ENCODE measurements around the gene ZNF746. TPM values are rescaled to one million over a fixed set of nuclear protein-coding genes. Genes with fewer than 3 reads are reported as not detected.

ZNF746 gene
- total and polyA plus RNA-seq, 9 donors = 7.4 to 10.7 (median 9.2) TPM

- WGBS (ENCODE audit: insufficient coverage) = 93% methylated on average over 52 of the region's 66 CpGs
- Histone ChIP-seq H3K9me3 (replicated peaks; ENCODE audit: control insufficient read depth, low read depth, low read length) (no peaks in the 10 kb centered on the region), H3K27me3 (ENCODE audit: control insufficient read depth, insufficient read depth, low read length) (no peaks in the 10 kb centered on the region), H3K27ac (ENCODE audit: low read length) (no peak overlapping the region), H3K4me3 (ENCODE audit: low read length) (no peak overlapping the region), H3K36me3 (ENCODE audit: control insufficient read depth, insufficient read depth, low read length) (peaks cover 56% of the 10 kb centered on the region), H3K4me1 (ENCODE audit: control insufficient read depth, insufficient read depth, low read length) (no peaks in the 10 kb centered on the region)
- no peak for DNase-seq
These were observed 66.0 kb downstream of the ZNF746 start for GRCh38 chr7:149431486-149432120.

GRCh38 chr7:149430192-149430591 is 67.4 kb downstream of the ZNF746 start:
- Histone ChIP-seq H3K4me1 (ENCODE audit: control insufficient read depth, insufficient read depth, low read length) (no peaks in the 10 kb centered on the region), H3K27ac (ENCODE audit: low read length) (no peak overlapping the region), H3K9me3 (replicated peaks; ENCODE audit: control insufficient read depth, low read depth, low read length) (no peaks in the 10 kb centered on the region), H3K4me3 (ENCODE audit: low read length) (no peak overlapping the region), H3K36me3 (ENCODE audit: control insufficient read depth, insufficient read depth, low read length) (peaks cover 49% of the 10 kb centered on the region), H3K27me3 (ENCODE audit: control insufficient read depth, insufficient read depth, low read length) (peaks cover 2% of the 10 kb centered on the region)
- WGBS (ENCODE audit: insufficient coverage) = 60% methylated on average over 4 of the region's 4 CpGs
- DNase-seq = no peak

- peaks cover 14% of the 10 kb centered on the region for H3K27me3 ChIP-seq (ENCODE audit: control insufficient read depth, insufficient read depth, low read length)
- no peak overlapping the region for H3K27ac ChIP-seq (ENCODE audit: low read length)
- no peak for DNase-seq
- peaks cover 35% of the 10 kb centered on the region for H3K36me3 ChIP-seq (ENCODE audit: control insufficient read depth, insufficient read depth, low read length)
- H3K4me1 ChIP-seq (ENCODE audit: control insufficient read depth, insufficient read depth, low read length) = peaks cover 7% of the 10 kb centered on the region
- WGBS (ENCODE audit: insufficient coverage) = 100% methylated on average over 1 of the region's 2 CpGs
- H3K9me3 ChIP-seq (replicated peaks; ENCODE audit: control insufficient read depth, low read depth, low read length) = no peaks in the 10 kb centered on the region
- H3K4me3 ChIP-seq (ENCODE audit: low read length) = no peak overlapping the region
These were observed 69.7 kb downstream of the ZNF746 start for GRCh38 chr7:149427893-149428292.

GRCh38 chr7:149427096-149427680 is 70.4 kb downstream of the ZNF746 start:
- Histone ChIP-seq H3K4me3 (ENCODE audit: low read length) (no peak overlapping the region), H3K27me3 (ENCODE audit: control insufficient read depth, insufficient read depth, low read length) (peaks cover 18% of the 10 kb centered on the region), H3K36me3 (ENCODE audit: control insufficient read depth, insufficient read depth, low read length) (peaks cover 28% of the 10 kb centered on the region), H3K4me1 (ENCODE audit: control insufficient read depth, insufficient read depth, low read length) (peaks cover 12% of the 10 kb centered on the region), H3K27ac (ENCODE audit: low read length) (no peak overlapping the region), H3K9me3 (replicated peaks; ENCODE audit: control insufficient read depth, low read depth, low read length) (no peaks in the 10 kb centered on the region)
- 66% methylated on average over 3 of the region's 4 CpGs for WGBS (ENCODE audit: insufficient coverage)
- no peak for DNase-seq

- DNase-seq = no peak
- Histone ChIP-seq H3K27ac (ENCODE audit: low read length) (no peak overlapping the region), H3K9me3 (replicated peaks; ENCODE audit: control insufficient read depth, low read depth, low read length) (no peaks in the 10 kb centered on the region), H3K4me1 (ENCODE audit: control insufficient read depth, insufficient read depth, low read length) (peaks cover 17% of the 10 kb centered on the region), H3K4me3 (ENCODE audit: low read length) (peak overlapping the region; percentile 13), H3K36me3 (ENCODE audit: control insufficient read depth, insufficient read depth, low read length) (peaks cover 3% of the 10 kb centered on the region), H3K27me3 (ENCODE audit: control insufficient read depth, insufficient read depth, low read length) (peaks cover 23% of the 10 kb centered on the region)
- WGBS (ENCODE audit: insufficient coverage) = 7% methylated on average over 19 of the region's 24 CpGs
These were observed 74.0 kb downstream of the ZNF746 start for GRCh38 chr7:149423449-149424110.

- peaks cover 17% of the 10 kb centered on the region for H3K4me1 ChIP-seq (ENCODE audit: control insufficient read depth, insufficient read depth, low read length)
- no peak overlapping the region for H3K27ac ChIP-seq (ENCODE audit: low read length)
- DNase-seq = no peak
- H3K4me3 ChIP-seq (ENCODE audit: low read length) = peak overlapping the region; percentile 13
- H3K9me3 ChIP-seq (replicated peaks; ENCODE audit: control insufficient read depth, low read depth, low read length) = no peaks in the 10 kb centered on the region
- WGBS (ENCODE audit: insufficient coverage) = 3% methylated on average over 33 of the region's 35 CpGs
- peaks cover 3% of the 10 kb centered on the region for H3K36me3 ChIP-seq (ENCODE audit: control insufficient read depth, insufficient read depth, low read length)
- peaks cover 23% of the 10 kb centered on the region for H3K27me3 ChIP-seq (ENCODE audit: control insufficient read depth, insufficient read depth, low read length)
These were observed 74.7 kb downstream of the ZNF746 start for GRCh38 chr7:149422914-149423301.

Other genes with a start within 250 kb of the ZNF746 start
- 11.8 TPM for gene ZNF783, start 235.6 kb downstream of the ZNF746 start, total RNA-seq
- gene ZNF783, start 235.6 kb downstream of the ZNF746 start, polyA plus RNA-seq (ENCODE audit: insufficient read depth in 1 of 8, insufficient read length in 8 of 8, low replicate concordance in 1 of 8) = 10 to 100 TPM; 10.3 to 16.6 (median 11.9) TPM
- gene ZNF777, start 36.7 kb downstream of the ZNF746 start, total RNA-seq = 4.1 TPM
- 10 to 100 TPM in 5 of 8 donors, 1 to 10 TPM in 3; 8.8 to 11.5 (median 10.6) TPM for gene ZNF777, start 36.7 kb downstream of the ZNF746 start, polyA plus RNA-seq (ENCODE audit: insufficient read depth in 1 of 8, insufficient read length in 8 of 8, low replicate concordance in 1 of 8)